Measurements from ENCODE around the gene MLEC.

Gene MLEC

GRCh38 chr12:120737557-120738251 is 50.8 kb downstream of the MLEC start:
- peaks cover 8% of the 10 kb centered on the region for H3K36me3 Mint-ChIP-seq
- ATAC-seq: no peak
- no peak for DNase-seq (ENCODE audit: low spot score in 2 of 2)
- H3K9me3 Mint-ChIP-seq: no peaks in the 10 kb centered on the region
- no peak overlapping the region for H3K4me3 Mint-ChIP-seq
- peaks cover 5% of the 10 kb centered on the region for H3K4me1 Mint-ChIP-seq
- H3K27ac Mint-ChIP-seq: no peak overlapping the region

GRCh38 chr12:120738252-120739030 is 51.5 kb downstream of the MLEC start:
- Mint-ChIP-seq H3K4me1 (peaks cover 5% of the 10 kb centered on the region), H3K9me3 (no peaks in the 10 kb centered on the region), H3K27ac (no peak overlapping the region), H3K36me3 (peaks cover 8% of the 10 kb centered on the region), H3K4me3 (no peak overlapping the region)
- ATAC-seq (no peak), DNase-seq (ENCODE audit: low spot score in 2 of 2) (no peak)

GRCh38 chr12:120739031-120739762 is 52.2 kb downstream of the MLEC start:
- no peaks in the 10 kb centered on the region for H3K9me3 Mint-ChIP-seq
- ATAC-seq (no peak), DNase-seq (ENCODE audit: low spot score in 2 of 2) (no peak)
- no peak overlapping the region for H3K4me3 Mint-ChIP-seq
- peaks cover 3% of the 10 kb centered on the region for H3K36me3 Mint-ChIP-seq
- H3K4me1 Mint-ChIP-seq: peaks cover 5% of the 10 kb centered on the region
- H3K27ac Mint-ChIP-seq: no peak overlapping the region

GRCh38 chr12:120739821-120740613 is 53.1 kb downstream of the MLEC start:
- Mint-ChIP-seq H3K4me1 (peaks cover 5% of the 10 kb centered on the region), H3K36me3 (no peaks in the 10 kb centered on the region), H3K4me3 (no peak overlapping the region), H3K27ac (no peak overlapping the region), H3K9me3 (no peaks in the 10 kb centered on the region)
- ATAC-seq: no peak
- DNase-seq (ENCODE audit: low spot score in 2 of 2): no peak

GRCh38 chr12:120740871-120741270 is 53.9 kb downstream of the MLEC start:
- ATAC-seq: no peak
- Mint-ChIP-seq H3K4me3 (no peak overlapping the region), H3K4me1 (peaks cover 5% of the 10 kb centered on the region), H3K9me3 (no peaks in the 10 kb centered on the region), H3K36me3 (no peaks in the 10 kb centered on the region), H3K27ac (no peak overlapping the region)
- no peak for DNase-seq (ENCODE audit: low spot score in 2 of 2)

GRCh38 chr12:120741476-120742421 is 54.8 kb downstream of the MLEC start:
- no peaks in the 10 kb centered on the region for H3K9me3 Mint-ChIP-seq
- DNase-seq (ENCODE audit: low spot score in 2 of 2) (no peak), ATAC-seq (no peak)
- H3K27ac Mint-ChIP-seq: no peak overlapping the region
- H3K4me1 Mint-ChIP-seq: no peaks in the 10 kb centered on the region
- H3K36me3 Mint-ChIP-seq: no peaks in the 10 kb centered on the region
- H3K4me3 Mint-ChIP-seq: no peak overlapping the region

GRCh38 chr12:120744922-120745493 is 58.1 kb downstream of the MLEC start:
- DNase-seq (ENCODE audit: low spot score in 2 of 2): no peak
- H3K9me3 Mint-ChIP-seq: no peaks in the 10 kb centered on the region
- H3K4me1 Mint-ChIP-seq: peaks cover 7% of the 10 kb centered on the region
- no peak overlapping the region for H3K27ac Mint-ChIP-seq
- no peak overlapping the region for H3K4me3 Mint-ChIP-seq
- H3K36me3 Mint-ChIP-seq: no peaks in the 10 kb centered on the region
- ATAC-seq: no peak

- no peak for ATAC-seq
- Mint-ChIP-seq H3K9me3 (no peaks in the 10 kb centered on the region), H3K36me3 (no peaks in the 10 kb centered on the region)
Observed at GRCh38 chr12:120748242-120748641, 61.3 kb downstream of the MLEC start.

GRCh38 chr12:120749256-120749655 is 62.3 kb downstream of the MLEC start:
- no peak for DNase-seq (ENCODE audit: low spot score in 2 of 2)
- peaks cover 11% of the 10 kb centered on the region for H3K4me1 Mint-ChIP-seq
- H3K27ac Mint-ChIP-seq: no peak overlapping the region
- no peaks in the 10 kb centered on the region for H3K9me3 Mint-ChIP-seq
- H3K36me3 Mint-ChIP-seq: no peaks in the 10 kb centered on the region
- no peak for ATAC-seq
- no peak overlapping the region for H3K4me3 Mint-ChIP-seq

More at GRCh38 chr12:120748242-120748641, 61.3 kb downstream of the MLEC start:
- no peak overlapping the region for H3K27ac Mint-ChIP-seq
- no peak for DNase-seq (ENCODE audit: low spot score in 2 of 2)
- H3K4me3 Mint-ChIP-seq: no peak overlapping the region
- H3K4me1 Mint-ChIP-seq: peaks cover 7% of the 10 kb centered on the region

GRCh38 chr12:120750806-120751205 is 63.9 kb downstream of the MLEC start:
- DNase-seq (ENCODE audit: low spot score in 2 of 2) (no peak), ATAC-seq (no peak)
- H3K9me3 Mint-ChIP-seq: no peaks in the 10 kb centered on the region
- no peak overlapping the region for H3K4me3 Mint-ChIP-seq
- H3K36me3 Mint-ChIP-seq: no peaks in the 10 kb centered on the region
- no peak overlapping the region for H3K27ac Mint-ChIP-seq
- H3K4me1 Mint-ChIP-seq: peaks cover 11% of the 10 kb centered on the region

GRCh38 chr12:120751389-120751788 is 64.4 kb downstream of the MLEC start:
- H3K4me1 Mint-ChIP-seq: peaks cover 11% of the 10 kb centered on the region
- DNase-seq (ENCODE audit: low spot score in 2 of 2): no peak
- no peak overlapping the region for H3K4me3 Mint-ChIP-seq
- H3K36me3 Mint-ChIP-seq: no peaks in the 10 kb centered on the region
- H3K27ac Mint-ChIP-seq: no peak overlapping the region
- ATAC-seq: no peak
- no peaks in the 10 kb centered on the region for H3K9me3 Mint-ChIP-seq

Measured in stimulated activated effector memory CD8-positive, alpha-beta T cell treated with anti-CD3 and anti-CD28 coated beads, Interleukin-12 subunit alpha, Interleukin-12 subunit beta, amount 100 ng/mL, for 72 hours (primary cell).